NT2/D1 (cell line): ENCODE results near the gene TMC3.

Experiments used
- DNase-seq: peaks from one replicate; pipeline ENCODE4 v3.0.0-alpha.2; 2011; ENCODE audit warnings: low read depth, low spot score
- H3K27me3 ChIP-seq: 2 replicates; pipeline ENCODE4 v1.6.0; 2011; ENCODE audit warnings: mild to moderate bottlenecking; ENCODE audit not compliant: insufficient read length, insufficient read depth
- H3K36me3 ChIP-seq: 2 replicates; pipeline ENCODE4 v1.6.1; 2011; ENCODE audit warnings: mild to moderate bottlenecking, low read length, mixed read lengths; ENCODE audit not compliant: insufficient read depth, insufficient read length
- H3K4me1 ChIP-seq: 2 replicates; pipeline ENCODE4 v1.5.1; 2011; ENCODE audit not compliant: insufficient read depth, insufficient read length
- H3K4me3 ChIP-seq: 2 replicates; pipeline ENCODE4 v1.5.1; 2011; ENCODE audit warnings: low read depth; ENCODE audit not compliant: insufficient read length
- H3K9ac ChIP-seq: 2 replicates; pipeline ENCODE4 v1.6.0; 2011; ENCODE audit warnings: low read depth; ENCODE audit not compliant: insufficient read length
- H3K9me3 ChIP-seq: 2 replicates; pipeline ENCODE4 v1.5.1; 2011; ENCODE audit warnings: mild to moderate bottlenecking, low read length; ENCODE audit not compliant: insufficient read depth
- SUZ12 ChIP-seq: IDR thresholded peaks from 2 replicates; pipeline ENCODE4 v1.6.1; 2011; ENCODE audit not compliant: insufficient read length, insufficient read depth; ENCODE audit errors: extremely low read depth
- YY1 ChIP-seq: IDR thresholded peaks from 2 replicates; pipeline ENCODE4 v1.6.1; 2011; ENCODE audit not compliant: insufficient read length, insufficient read depth
- ZNF274 ChIP-seq: IDR thresholded peaks from 2 replicates; pipeline ENCODE4 v1.6.1; 2011; ENCODE audit warnings: mild to moderate bottlenecking, low read depth, low read length

Gene TMC3

GRCh38 chr15:81346611-81347010 lies 27.4 kb downstream of the TMC3 start:
- Histone ChIP-seq H3K9ac (no peak overlapping the region), H3K4me3 (no peak overlapping the region), H3K9me3 (no peaks in the 10 kb centered on the region), H3K36me3 (no peaks in the 10 kb centered on the region), H3K4me1 (no peaks in the 10 kb centered on the region), H3K27me3 (no peaks in the 10 kb centered on the region)
- DNase-seq = no peak
- no peak for TF ChIP-seq ZNF274
- no peak for TF ChIP-seq SUZ12
- TF ChIP-seq YY1 = no peak

- Histone ChIP-seq H3K36me3 (no peaks in the 10 kb centered on the region), H3K4me3 (no peak overlapping the region), H3K27me3 (no peaks in the 10 kb centered on the region), H3K9me3 (no peaks in the 10 kb centered on the region), H3K4me1 (no peaks in the 10 kb centered on the region), H3K9ac (no peak overlapping the region)
- TF ChIP-seq ZNF274 (no peak), SUZ12 (no peak), YY1 (no peak)
- no peak for DNase-seq
These were observed 30.6 kb downstream of the TMC3 start for GRCh38 chr15:81343371-81343770.

GRCh38 chr15:81341351-81341750 lies 32.7 kb downstream of the TMC3 start:
- no peaks in the 10 kb centered on the region for H3K27me3 ChIP-seq
- no peak overlapping the region for H3K4me3 ChIP-seq
- no peak overlapping the region for H3K9ac ChIP-seq
- DNase-seq = no peak
- no peaks in the 10 kb centered on the region for H3K36me3 ChIP-seq
- no peaks in the 10 kb centered on the region for H3K9me3 ChIP-seq
- TF ChIP-seq SUZ12 (no peak), YY1 (no peak), ZNF274 (no peak)
- H3K4me1 ChIP-seq = no peaks in the 10 kb centered on the region

GRCh38 chr15:81339851-81340250 lies 34.2 kb downstream of the TMC3 start:
- Histone ChIP-seq H3K27me3 (no peaks in the 10 kb centered on the region), H3K36me3 (no peaks in the 10 kb centered on the region), H3K9ac (no peak overlapping the region), H3K4me1 (no peaks in the 10 kb centered on the region), H3K9me3 (no peaks in the 10 kb centered on the region), H3K4me3 (no peak overlapping the region)
- no peak for DNase-seq
- TF ChIP-seq SUZ12 (no peak), YY1 (no peak), ZNF274 (no peak)

GRCh38 chr15:81339321-81339720 lies 34.7 kb downstream of the TMC3 start:
- no peaks in the 10 kb centered on the region for H3K27me3 ChIP-seq

GRCh38 chr15:81338170-81339007 lies 35.6 kb downstream of the TMC3 start:
- no peaks in the 10 kb centered on the region for H3K27me3 ChIP-seq
- no peak for DNase-seq

More at GRCh38 chr15:81339321-81339720, 34.7 kb downstream of the TMC3 start:
- no peak for DNase-seq
- no peak overlapping the region for H3K4me3 ChIP-seq
- no peaks in the 10 kb centered on the region for H3K9me3 ChIP-seq
- TF ChIP-seq YY1 (no peak), SUZ12 (no peak), ZNF274 (no peak)
- H3K4me1 ChIP-seq = no peaks in the 10 kb centered on the region
- no peaks in the 10 kb centered on the region for H3K36me3 ChIP-seq
- H3K9ac ChIP-seq = no peak overlapping the region

GRCh38 chr15:81337713-81338157 lies 36.3 kb downstream of the TMC3 start:
- no peak overlapping the region for H3K4me3 ChIP-seq
- no peaks in the 10 kb centered on the region for H3K9me3 ChIP-seq
- DNase-seq = no peak
- TF ChIP-seq ZNF274 = no peak
- TF ChIP-seq SUZ12 = no peak
- no peak for TF ChIP-seq YY1
- H3K4me1 ChIP-seq = no peaks in the 10 kb centered on the region
- H3K36me3 ChIP-seq = no peaks in the 10 kb centered on the region
- no peak overlapping the region for H3K9ac ChIP-seq
- H3K27me3 ChIP-seq = no peaks in the 10 kb centered on the region

More at GRCh38 chr15:81338170-81339007, 35.6 kb downstream of the TMC3 start:
- H3K9ac ChIP-seq = no peak overlapping the region
- H3K4me3 ChIP-seq = no peak overlapping the region
- TF ChIP-seq YY1 (no peak), ZNF274 (no peak), SUZ12 (no peak)
- no peaks in the 10 kb centered on the region for H3K36me3 ChIP-seq
- no peaks in the 10 kb centered on the region for H3K4me1 ChIP-seq
- no peaks in the 10 kb centered on the region for H3K9me3 ChIP-seq
